Activated T-helper 17 cell treated with anti-CD3 and anti-CD28 coated beads, Interleukin-2, amount 50 U/mL, for 72 hours (primary cell): ENCODE measurements around the gene NR1I3. TPM values are rescaled to one million over a fixed set of nuclear protein-coding genes. Genes with fewer than 3 reads are reported as not detected.
A peak's percentile ranks its signal among the peaks of the same experiment; 100 is the strongest.

Source experiments
- ATAC-seq: fragments of 150-1000 bp; cut with Tn5 transposase; replicated peaks from 2 replicates; pipeline ENCODE4 v1.10.0; 2021; ENCODE audit warnings: mild to moderate bottlenecking, moderate library complexity
- H3K27ac Mint-ChIP-seq: one replicate; pipeline ENCODE4 v1.8.0; 2022; ENCODE audit warnings: mixed read lengths
- H3K27me3 Mint-ChIP-seq: one replicate; pipeline ENCODE4 v1.8.0; 2022; ENCODE audit warnings: mixed read lengths
- H3K36me3 Mint-ChIP-seq: one replicate; pipeline ENCODE4 v1.8.0; 2022; ENCODE audit warnings: low read depth, mild to moderate bottlenecking, mixed read lengths
- H3K4me1 Mint-ChIP-seq: one replicate; pipeline ENCODE4 v1.8.0; 2022; ENCODE audit warnings: mixed read lengths
- H3K4me3 Mint-ChIP-seq: one replicate; pipeline ENCODE4 v1.8.0; 2022; ENCODE audit warnings: mild to moderate bottlenecking, mixed read lengths
- H3K9me3 Mint-ChIP-seq: one replicate; pipeline ENCODE4 v1.8.0; 2022; ENCODE audit warnings: mixed read lengths
- total RNA-seq, 2 donors: library from RNA; stranded (reverse); gene quantifications; one replicate each; pipeline ENCODE4 v1.2.3, GENCODE V29; 2022

NR1I3 gene
- total RNA-seq, 2 donors from 2014 or later: not detected

DNA sequence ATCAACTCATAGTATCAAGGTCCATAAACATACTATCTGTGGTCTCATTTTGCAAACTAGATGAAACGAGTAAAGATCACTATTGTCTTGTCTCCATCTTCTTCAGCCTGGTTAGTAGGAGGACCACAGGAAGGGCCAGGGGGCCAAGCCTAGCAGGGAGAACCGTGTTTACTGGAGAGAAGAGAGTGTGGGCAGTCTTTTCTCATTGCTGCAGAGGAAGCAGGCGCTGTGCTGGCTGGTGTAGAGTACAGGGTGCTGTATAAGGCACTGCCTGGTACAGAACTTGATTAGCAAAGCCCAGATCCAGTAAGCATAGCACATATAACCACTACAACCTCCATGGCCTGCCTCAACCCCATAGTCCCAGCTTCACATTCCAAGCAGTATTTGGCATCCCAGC lies 50.7 kb downstream of the NR1I3 start:
- H3K27me3 Mint-ChIP-seq: no peaks in the 10 kb centered on the region
- peaks cover 51% of the 10 kb centered on the region for H3K4me1 Mint-ChIP-seq
- H3K27ac Mint-ChIP-seq: peak overlapping the region; percentile 85
- H3K9me3 Mint-ChIP-seq: no peaks in the 10 kb centered on the region
- no peak for ATAC-seq
- H3K36me3 Mint-ChIP-seq: no peaks in the 10 kb centered on the region
- H3K4me3 Mint-ChIP-seq: peak overlapping the region; percentile 69

DNA sequence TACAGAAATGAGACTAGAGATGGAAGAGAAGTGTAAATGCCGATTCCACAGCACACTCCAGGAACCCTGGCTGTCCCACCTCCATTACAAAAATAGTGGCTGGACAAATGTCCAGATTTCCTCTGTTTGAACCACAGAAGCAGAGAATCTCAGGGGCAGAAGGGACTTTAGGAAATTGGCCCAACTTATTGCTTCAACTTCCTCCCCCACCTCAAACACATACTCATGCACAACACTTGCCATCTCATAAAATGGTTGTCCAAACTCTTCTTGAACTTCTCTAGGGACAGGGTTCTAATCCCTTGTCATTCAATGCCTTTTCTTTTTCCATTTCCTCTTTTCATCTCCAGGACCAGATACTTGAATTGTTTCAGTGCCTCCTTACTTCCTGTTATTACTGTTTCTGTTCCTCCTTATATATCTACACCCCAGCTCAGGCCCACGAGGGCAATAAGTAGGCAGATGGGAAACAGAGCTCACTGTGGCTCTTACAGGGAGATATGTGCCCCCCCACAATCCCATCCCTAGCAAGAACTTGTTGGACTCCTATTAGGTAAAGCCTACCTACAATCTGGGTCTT lies 52.2 kb downstream of the NR1I3 start:
- Mint-ChIP-seq H3K27ac (peak overlapping the region; percentile 85), H3K9me3 (no peaks in the 10 kb centered on the region), H3K4me1 (peaks cover 57% of the 10 kb centered on the region), H3K36me3 (no peaks in the 10 kb centered on the region), H3K27me3 (no peaks in the 10 kb centered on the region), H3K4me3 (peak overlapping the region; percentile 69)
- no peak for ATAC-seq

DNA sequence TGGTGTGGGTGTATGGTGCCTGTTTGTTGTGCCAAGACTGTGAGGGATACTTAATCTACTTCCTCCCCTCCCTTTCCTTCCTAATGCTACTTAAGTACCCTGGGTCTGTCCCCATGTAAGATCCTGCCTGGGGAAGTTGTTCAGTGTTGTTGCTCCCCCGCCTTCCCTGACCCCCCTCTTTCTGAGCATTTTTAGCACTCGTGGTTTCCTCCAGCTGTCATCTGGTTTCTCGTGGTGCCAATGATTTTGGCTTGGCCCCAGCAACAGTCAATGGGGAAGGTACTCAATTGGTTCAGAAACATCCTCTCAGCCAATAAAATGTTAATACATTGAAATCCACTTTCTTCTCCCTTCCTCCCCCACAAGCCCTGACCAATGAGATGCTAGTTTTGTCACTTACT lies 52.7 kb downstream of the NR1I3 start:
- H3K27ac Mint-ChIP-seq: peak overlapping the region; percentile 85
- peaks cover 62% of the 10 kb centered on the region for H3K4me1 Mint-ChIP-seq

DNA sequence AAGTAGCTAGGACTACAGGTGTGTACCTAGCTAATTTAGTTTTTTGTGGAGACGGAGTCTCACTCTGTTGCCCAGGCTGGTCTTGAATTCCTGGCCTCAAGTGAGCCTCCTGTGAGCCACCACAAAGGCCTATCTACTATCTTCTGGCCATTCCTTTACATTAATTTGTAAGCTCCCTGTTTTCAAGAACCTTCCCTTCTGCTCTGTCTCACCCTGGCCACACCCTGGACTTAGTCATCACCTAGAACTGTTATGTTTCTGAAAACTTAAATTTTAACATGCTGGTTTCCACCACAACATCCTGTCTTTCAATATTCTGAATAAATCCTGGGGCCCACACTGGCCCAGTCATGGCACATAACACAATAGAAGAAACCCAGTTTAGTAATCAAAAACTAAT lies 55.8 kb downstream of the NR1I3 start:
- H3K4me1 Mint-ChIP-seq: peaks cover 50% of the 10 kb centered on the region
- peak overlapping the region; percentile 69 for H3K4me3 Mint-ChIP-seq
- peak; percentile 82 for ATAC-seq
- no peaks in the 10 kb centered on the region for H3K9me3 Mint-ChIP-seq
- peaks cover 3% of the 10 kb centered on the region for H3K36me3 Mint-ChIP-seq
- H3K27ac Mint-ChIP-seq: peak overlapping the region; percentile 98
- no peaks in the 10 kb centered on the region for H3K27me3 Mint-ChIP-seq

More for the DNA sequence above, 52.7 kb downstream of the NR1I3 start:
- H3K27me3 Mint-ChIP-seq: no peaks in the 10 kb centered on the region
- peak; percentile 71 for ATAC-seq
- peak overlapping the region; percentile 69 for H3K4me3 Mint-ChIP-seq
- no peaks in the 10 kb centered on the region for H3K9me3 Mint-ChIP-seq
- no peaks in the 10 kb centered on the region for H3K36me3 Mint-ChIP-seq

DNA sequence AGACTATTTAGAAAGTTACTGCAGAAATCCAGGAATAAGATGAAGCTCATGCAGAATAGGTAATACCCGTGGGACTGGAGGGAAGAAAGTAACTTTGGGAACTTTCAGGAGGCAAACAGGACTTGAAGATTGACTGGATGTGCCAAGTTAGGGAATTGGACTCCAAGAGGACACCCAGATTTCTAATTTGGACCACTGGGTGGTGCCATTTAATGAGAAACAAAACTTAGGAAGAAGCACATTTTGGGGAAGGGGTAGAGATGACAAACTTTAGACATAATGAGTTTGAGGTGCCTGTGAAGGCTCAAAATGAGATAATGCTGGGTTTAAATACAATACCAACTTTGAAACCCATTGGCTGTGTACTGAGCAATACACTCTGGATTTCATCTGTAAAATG lies 57.4 kb downstream of the NR1I3 start:
- Mint-ChIP-seq H3K4me3 (peak overlapping the region; percentile 44), H3K4me1 (peaks cover 48% of the 10 kb centered on the region), H3K36me3 (peaks cover 15% of the 10 kb centered on the region), H3K27me3 (no peaks in the 10 kb centered on the region), H3K27ac (peak overlapping the region; percentile 98), H3K9me3 (no peaks in the 10 kb centered on the region)
- no peak for ATAC-seq

DNA sequence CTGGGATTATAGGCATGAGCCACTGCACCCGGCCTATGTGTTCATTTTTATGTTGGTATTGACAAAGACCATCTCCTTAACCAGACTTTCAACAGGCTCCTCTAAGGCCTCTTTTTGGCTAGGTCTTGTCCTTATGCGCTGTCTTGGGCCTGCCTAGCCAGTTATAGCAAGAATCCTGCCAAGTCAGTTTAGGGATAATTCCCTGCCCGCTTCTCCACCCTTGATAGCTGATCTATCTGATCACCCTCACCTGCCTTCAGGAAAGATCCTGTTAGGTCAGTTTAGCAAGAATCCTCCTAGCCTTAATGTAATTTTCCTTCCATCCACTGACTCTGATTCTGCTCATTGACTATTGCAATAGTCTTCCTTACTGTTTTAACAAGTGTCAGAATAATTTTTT lies 58.3 kb downstream of the NR1I3 start:
- Mint-ChIP-seq H3K27me3 (no peaks in the 10 kb centered on the region), H3K4me1 (peaks cover 49% of the 10 kb centered on the region), H3K9me3 (no peaks in the 10 kb centered on the region), H3K36me3 (peaks cover 24% of the 10 kb centered on the region), H3K4me3 (peak overlapping the region; percentile 44), H3K27ac (peak overlapping the region; percentile 98)
- ATAC-seq: no peak

Other genes with a start within 250 kb of the NR1I3 start
- 100 to 1,000 TPM in 1 of 2 donors, 10 to 100 TPM in 1; 13.0 to 110 TPM for gene F11R, start 217.1 kb downstream of the NR1I3 start, total RNA-seq
- 100 to 1,000 TPM in 1 of 2 donors, 10 to 100 TPM in 1; 38.7 to 119 TPM for gene TSTD1, start 199.2 kb downstream of the NR1I3 start, total RNA-seq
- gene USF1, start 192.2 kb downstream of the NR1I3 start, total RNA-seq: 10 to 100 TPM; 51.6 to 66.9 TPM
- 100 to 1,000 TPM; 180 to 207 TPM for gene ARHGAP30, start 168.3 kb downstream of the NR1I3 start, total RNA-seq
- gene NECTIN4, start 148.6 kb downstream of the NR1I3 start, total RNA-seq: under 1 TPM; 0.22 to 0.32 TPM
- gene KLHDC9, start 139.8 kb downstream of the NR1I3 start, total RNA-seq: not detected
- gene PFDN2, start 120.2 kb downstream of the NR1I3 start, total RNA-seq: 100 to 1,000 TPM in 1 of 2 donors, 10 to 100 TPM in 1; 72.1 to 107 TPM
- 10 to 100 TPM; 38.9 to 74.6 TPM for gene NIT1, start 120.1 kb downstream of the NR1I3 start, total RNA-seq
- 10 to 100 TPM; 39.9 to 41.3 TPM for gene DEDD, start 105.5 kb downstream of the NR1I3 start, total RNA-seq
- gene UFC1, start 84.2 kb downstream of the NR1I3 start, total RNA-seq: 100 to 1,000 TPM; 184 to 209 TPM
- gene USP21, start 78.7 kb downstream of the NR1I3 start, total RNA-seq: 10 to 100 TPM; 28.6 to 30.1 TPM
- gene PPOX, start 71.8 kb downstream of the NR1I3 start, total RNA-seq: 10 to 100 TPM; 27.3 to 44.9 TPM
- gene B4GALT3, start 60.7 kb downstream of the NR1I3 start, total RNA-seq: 10 to 100 TPM; 55.7 to 60.9 TPM
- 1 to 10 TPM; 2.2 to 3.1 TPM for gene ADAMTS4, start 39.1 kb downstream of the NR1I3 start, total RNA-seq
- gene NDUFS2, start 35.8 kb downstream of the NR1I3 start, total RNA-seq: 100 to 1,000 TPM in 1 of 2 donors, 10 to 100 TPM in 1; 96.5 to 102 TPM
- gene FCER1G, start 22.9 kb downstream of the NR1I3 start, total RNA-seq: 1 to 10 TPM; 1.1 to 2.2 TPM
- not detected for gene APOA2, start 14.6 kb downstream of the NR1I3 start, total RNA-seq
- 10 to 100 TPM in 1 of 2 donors, 1 to 10 TPM in 1; 9.2 to 20.2 TPM for gene TOMM40L, start 12.1 kb downstream of the NR1I3 start, total RNA-seq
- under 1 TPM; 0.86 to 0.90 TPM for gene PCP4L1, start 20.5 kb upstream of the NR1I3 start, total RNA-seq
- 10 to 100 TPM in 1 of 2 donors, 1 to 10 TPM in 1; 4.9 to 12.1 TPM for gene MPZ, start 71.8 kb upstream of the NR1I3 start, total RNA-seq
- gene SDHC, start 76.2 kb upstream of the NR1I3 start, total RNA-seq: 100 to 1,000 TPM; 144 to 222 TPM
- gene CFAP126, start 129.7 kb upstream of the NR1I3 start, total RNA-seq: 1 to 10 TPM in 1 of 2 donors, not detected in 1; 2.7 TPM